ENCODE results near the gene LRRC17.

LRRC17 gene, protein sequence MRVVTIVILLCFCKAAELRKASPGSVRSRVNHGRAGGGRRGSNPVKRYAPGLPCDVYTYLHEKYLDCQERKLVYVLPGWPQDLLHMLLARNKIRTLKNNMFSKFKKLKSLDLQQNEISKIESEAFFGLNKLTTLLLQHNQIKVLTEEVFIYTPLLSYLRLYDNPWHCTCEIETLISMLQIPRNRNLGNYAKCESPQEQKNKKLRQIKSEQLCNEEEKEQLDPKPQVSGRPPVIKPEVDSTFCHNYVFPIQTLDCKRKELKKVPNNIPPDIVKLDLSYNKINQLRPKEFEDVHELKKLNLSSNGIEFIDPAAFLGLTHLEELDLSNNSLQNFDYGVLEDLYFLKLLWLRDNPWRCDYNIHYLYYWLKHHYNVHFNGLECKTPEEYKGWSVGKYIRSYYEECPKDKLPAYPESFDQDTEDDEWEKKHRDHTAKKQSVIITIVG

DNA sequence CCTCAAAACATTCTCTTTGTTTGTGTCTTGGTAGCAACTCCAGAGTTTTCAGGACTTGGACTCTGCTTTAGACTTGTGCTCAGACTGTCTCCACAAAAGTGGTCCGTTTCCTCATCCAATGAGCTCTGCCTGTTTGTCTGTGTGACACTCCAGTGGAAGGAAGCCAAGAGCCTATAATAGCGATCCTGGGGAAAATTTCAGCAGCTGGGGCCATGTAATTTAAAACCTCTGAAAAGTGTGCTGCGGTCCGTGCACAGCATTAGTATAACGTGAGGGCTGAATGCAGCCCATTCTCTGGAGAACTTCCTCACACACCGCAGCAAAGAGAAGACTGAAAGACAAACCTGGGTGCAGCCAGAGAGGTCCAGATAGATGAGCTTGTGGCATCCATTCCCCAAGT, at the start of gene LRRC17:
LRRC17 (plus strand) TSS at position 259 of the 400 bp plus-strand sequence. CDS start 20,914 bp downstream, outside the sequence.
- no peak for DNase-seq (ENCODE audit: low read depth in 2 of 2)

GRCh38 chr7:102864958-102865357, 47.8 kb upstream of the LRRC17 start:
- DNase-seq (ENCODE audit: low read depth in 2 of 2) = no peak

GRCh38 chr7:102866535-102867215, 46.1 kb upstream of the LRRC17 start:
- no peak for DNase-seq (ENCODE audit: low read depth in 2 of 2)

GRCh38 chr7:102869195-102869594, 43.6 kb upstream of the LRRC17 start:
- no peak for DNase-seq (ENCODE audit: low read depth in 2 of 2)

- DNase-seq (ENCODE audit: low read depth in 2 of 2) = no peak
Measured at GRCh38 chr7:102872460-102872859, 40.3 kb upstream of the LRRC17 start.

DNA sequence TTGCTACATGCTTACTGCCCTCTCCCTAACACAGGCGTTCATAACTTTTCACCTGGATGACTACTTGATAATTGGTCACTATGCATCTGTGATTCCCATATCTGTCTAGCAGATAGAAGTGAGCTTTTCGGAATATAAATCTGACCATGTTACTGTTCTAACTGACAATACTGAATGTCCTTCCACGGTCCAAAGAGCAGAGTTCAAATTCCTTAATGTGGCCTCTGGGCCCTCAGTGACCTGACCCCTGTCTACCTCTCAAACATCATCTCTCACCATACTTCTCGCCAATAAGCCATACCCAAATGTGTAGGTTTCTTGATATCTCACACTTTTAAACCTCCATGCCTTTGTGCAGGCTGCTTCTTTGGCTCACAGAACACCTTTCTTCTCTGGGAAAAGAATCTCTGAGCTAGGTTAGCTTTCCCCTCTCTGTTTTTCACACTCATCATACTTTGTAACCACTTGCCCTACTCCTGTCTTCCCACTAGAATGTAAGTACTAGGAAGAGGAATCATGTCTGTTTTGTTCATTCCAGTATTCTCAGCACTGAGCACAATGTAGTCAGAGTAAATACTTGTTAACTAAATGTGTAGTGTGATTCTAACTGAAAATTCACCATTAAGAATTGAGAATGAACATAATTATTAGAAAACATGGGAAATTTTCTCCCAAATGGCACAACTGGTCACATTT, 39.2 kb upstream of the LRRC17 start:
- DNase-seq (ENCODE audit: low read depth in 2 of 2) = no peak

DNA sequence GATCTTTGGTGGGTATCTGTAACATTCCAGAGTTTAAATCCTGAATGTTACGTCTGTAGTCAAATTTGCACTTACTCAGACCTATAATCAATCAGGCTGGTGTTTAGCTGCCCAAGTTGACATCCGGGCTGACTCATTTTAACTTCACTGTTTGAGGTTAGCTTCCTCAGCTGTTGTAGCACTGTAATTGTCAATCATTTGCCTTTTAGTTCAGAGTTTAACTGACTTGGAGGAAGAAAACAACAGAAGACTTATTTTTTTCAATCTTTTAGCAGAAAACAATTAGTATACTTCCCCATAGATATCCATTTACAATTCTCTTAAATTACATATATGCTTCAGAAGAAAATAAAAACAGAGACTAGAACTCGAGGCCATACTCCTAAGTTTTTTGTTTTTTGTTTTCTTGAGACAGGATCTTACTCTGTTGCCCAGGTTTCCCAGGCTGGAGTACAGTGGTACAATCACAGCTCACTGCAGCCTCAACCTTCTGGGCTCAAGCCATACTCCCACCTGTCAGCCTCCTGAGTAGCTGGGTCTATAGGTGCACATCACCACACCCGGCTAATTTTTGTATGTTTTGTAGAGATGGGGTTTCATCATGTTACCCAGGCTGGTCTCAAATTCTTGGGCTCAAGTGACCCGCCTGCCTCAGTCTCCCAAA, 38.5 kb upstream of the LRRC17 start:
- DNase-seq (ENCODE audit: low read depth in 2 of 2) = no peak

DNA sequence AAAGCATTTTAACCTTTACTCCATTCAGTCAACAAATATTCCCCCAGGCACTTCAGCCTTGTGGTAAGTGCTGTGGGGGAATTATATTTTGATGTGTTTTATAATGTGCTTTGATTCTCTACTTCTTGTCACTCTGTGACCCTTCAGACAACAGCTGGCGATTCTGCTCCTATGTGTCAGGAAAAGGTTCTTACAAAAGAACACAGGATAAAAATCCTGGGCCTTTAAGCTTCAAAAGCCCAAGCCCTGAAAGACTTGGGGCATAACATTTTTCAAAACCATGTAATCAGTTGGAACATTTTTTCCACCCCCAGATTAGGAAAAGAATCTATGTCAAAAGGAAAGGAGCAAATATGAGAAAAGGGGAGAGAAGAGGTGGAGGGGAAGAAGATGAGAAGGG, 37.8 kb upstream of the LRRC17 start:
- no peak for DNase-seq (ENCODE audit: low read depth in 2 of 2)

GRCh38 chr7:102875700-102876295, 37.0 kb upstream of the LRRC17 start:
- peak in 1 of 2 donors; percentile 5 for DNase-seq (ENCODE audit: low read depth in 2 of 2)

- no peak for DNase-seq (ENCODE audit: low read depth in 2 of 2)
Measured at GRCh38 chr7:102883098-102883860, 29.5 kb upstream of the LRRC17 start.

DNA sequence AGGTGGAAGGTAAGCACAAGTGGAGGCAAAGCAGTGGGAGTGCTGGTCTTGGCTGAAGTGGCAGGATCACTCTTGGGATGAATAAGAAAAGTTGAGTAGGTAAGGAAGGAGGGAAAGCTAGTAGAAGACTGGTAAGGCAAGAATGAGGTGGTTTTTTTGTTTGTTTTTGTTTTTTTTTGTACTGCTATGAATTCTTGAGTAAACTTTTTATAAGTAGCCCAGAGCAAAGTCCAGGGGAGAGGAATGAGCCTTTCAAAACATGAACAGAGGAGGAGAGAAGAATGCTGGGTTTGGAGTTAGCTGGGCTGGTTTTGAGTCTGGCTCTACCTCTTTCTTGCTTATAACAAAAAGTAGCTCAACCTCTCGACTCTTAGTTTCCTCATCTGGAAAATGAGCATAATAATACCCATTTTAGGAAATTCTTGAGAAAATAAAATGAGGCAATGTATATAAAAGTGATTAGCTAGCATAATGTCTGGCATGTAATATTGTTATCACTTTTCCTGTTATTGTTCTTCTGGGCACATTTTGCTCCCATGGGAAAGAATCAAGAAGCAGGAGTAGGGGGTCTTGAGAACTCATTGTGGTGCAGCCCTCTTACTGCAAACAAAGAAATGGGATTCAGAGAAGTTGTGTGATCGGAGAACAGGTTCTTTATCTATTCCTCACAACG, 24.1 kb upstream of the LRRC17 start:
- DNase-seq (ENCODE audit: low read depth in 2 of 2) = no peak

GRCh38 chr7:102889851-102890250, 22.9 kb upstream of the LRRC17 start:
- DNase-seq (ENCODE audit: low read depth in 2 of 2) = no peak

GRCh38 chr7:102890292-102890970, 22.4 kb upstream of the LRRC17 start:
- no peak for DNase-seq (ENCODE audit: low read depth in 2 of 2)

DNA sequence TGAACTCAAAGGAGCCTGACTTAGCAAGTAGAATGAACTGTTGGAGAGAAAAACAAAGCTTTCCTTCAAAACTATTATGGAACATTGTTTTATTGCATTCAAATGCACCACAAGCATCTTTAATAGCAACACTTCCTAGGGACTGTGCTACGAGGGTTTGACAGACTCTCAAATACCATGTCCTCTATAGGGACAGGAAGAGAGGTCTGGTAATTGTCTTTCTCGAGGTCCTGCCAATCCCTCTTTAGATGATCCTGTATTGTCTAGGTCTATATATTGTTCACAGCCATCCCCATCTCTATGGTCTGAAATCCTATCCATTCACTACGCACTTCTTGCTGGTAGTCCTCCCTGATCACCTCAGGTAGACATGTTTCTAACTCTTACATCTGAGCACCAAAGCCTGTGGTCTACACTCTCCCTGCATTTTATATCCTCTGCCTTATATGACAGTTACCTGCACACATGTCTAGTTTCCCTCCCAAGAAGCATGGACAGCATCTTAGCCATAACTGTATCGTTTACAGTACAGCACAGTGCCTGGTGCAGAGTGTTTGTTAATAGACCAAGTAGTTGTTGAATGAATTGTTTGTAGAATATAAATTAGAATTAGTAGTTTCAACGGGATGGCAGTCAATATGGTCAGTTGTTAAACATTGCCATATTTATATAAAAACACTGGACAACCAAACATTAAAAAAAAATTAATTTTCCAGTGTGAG, 21.7 kb upstream of the LRRC17 start:
- DNase-seq (ENCODE audit: low read depth in 2 of 2) = no peak

DNA sequence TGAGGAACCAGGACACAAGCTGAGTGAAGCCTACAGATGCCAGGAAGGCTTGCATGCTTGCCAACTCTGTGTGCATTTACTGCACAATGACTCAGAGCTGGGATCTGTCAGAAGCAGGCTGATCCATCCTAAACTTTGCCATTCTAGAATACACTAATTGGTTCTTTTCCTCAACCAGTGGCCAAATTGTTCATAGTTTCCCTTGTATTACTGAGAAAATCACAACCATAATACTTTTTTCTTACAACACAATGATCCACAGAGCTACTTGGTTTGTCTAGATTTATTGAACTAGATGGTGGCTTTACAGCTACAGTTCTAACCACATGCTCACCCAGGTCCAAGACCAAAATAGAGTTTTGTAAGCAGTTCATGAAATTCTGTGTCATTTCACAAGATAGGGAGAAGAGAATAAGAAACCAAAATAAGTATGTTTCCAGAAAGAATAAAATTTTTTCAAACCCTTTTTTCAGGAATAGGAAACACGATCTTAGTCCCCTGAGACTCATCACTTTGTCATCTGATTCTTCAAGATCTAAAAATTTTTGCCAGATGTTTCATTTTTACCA, 21.0 kb upstream of the LRRC17 start:
- DNase-seq (ENCODE audit: low read depth in 2 of 2) = no peak

DNA sequence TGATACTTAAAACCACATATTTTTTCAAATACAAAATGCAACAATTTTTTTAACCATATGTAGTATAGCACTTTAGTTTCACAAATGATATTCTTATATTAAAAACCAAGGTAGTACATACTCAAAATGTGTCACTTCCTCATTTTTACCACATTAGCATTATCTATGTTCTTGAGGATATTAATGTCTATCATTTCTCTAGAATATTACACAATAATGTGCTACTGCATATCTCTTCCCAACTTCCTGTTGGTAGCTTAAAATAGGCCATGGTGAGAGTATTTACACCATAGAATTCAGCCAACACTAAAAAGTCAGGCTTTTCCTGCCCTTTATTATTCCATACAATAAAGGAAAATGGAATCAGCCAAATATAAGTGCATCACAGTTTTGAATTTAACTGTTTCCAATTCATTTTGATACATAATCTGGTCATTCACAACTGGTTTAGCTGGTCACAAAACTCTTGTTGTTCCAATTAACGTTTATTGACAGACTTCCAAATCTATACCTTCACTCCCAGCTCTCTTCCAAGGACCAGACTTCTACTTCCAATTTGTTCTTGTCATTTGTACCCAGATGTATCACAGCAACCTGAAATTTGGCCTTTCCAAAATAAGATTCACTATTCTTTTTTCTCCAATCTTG, 20.0 kb upstream of the LRRC17 start:
- no peak for DNase-seq (ENCODE audit: low read depth in 2 of 2)

- DNase-seq (ENCODE audit: low read depth in 2 of 2) = no peak
Measured at GRCh38 chr7:102895602-102896001, 17.2 kb upstream of the LRRC17 start.

- no peak for DNase-seq (ENCODE audit: low read depth in 2 of 2)
Measured at GRCh38 chr7:102896585-102896984, 16.2 kb upstream of the LRRC17 start.
